ENCODE results near the gene CS.

Gene CS

GRCh38 chr12:56244494-56244893 is 55.6 kb downstream of the CS start:
- Mint-ChIP-seq H3K36me3 (ENCODE audit: low read depth) (peaks cover 63% of the 10 kb centered on the region), H3K27ac (no peak overlapping the region), H3K9me3 (no peaks in the 10 kb centered on the region), H3K4me3 (no peak overlapping the region), H3K27me3 (ENCODE audit: low read depth) (no peaks in the 10 kb centered on the region), H3K4me1 (no peaks in the 10 kb centered on the region)
- TF ChIP-seq CTCF (IDR thresholded peaks at IDR 0.05; ENCODE audit: unreplicated experiment in 3 of 3): no peak

- Mint-ChIP-seq H3K4me3 (no peak overlapping the region), H3K27me3 (ENCODE audit: low read depth) (no peaks in the 10 kb centered on the region), H3K4me1 (no peaks in the 10 kb centered on the region), H3K36me3 (ENCODE audit: low read depth) (peaks cover 58% of the 10 kb centered on the region), H3K27ac (no peak overlapping the region), H3K9me3 (no peaks in the 10 kb centered on the region)
- TF ChIP-seq CTCF (IDR thresholded peaks at IDR 0.05; ENCODE audit: unreplicated experiment in 3 of 3): no peak
These were observed 56.4 kb downstream of the CS start for GRCh38 chr12:56243731-56244181.

- no peak for TF ChIP-seq CTCF (IDR thresholded peaks at IDR 0.05; ENCODE audit: unreplicated experiment in 3 of 3)
- Mint-ChIP-seq H3K36me3 (ENCODE audit: low read depth) (peaks cover 55% of the 10 kb centered on the region), H3K27me3 (ENCODE audit: low read depth) (no peaks in the 10 kb centered on the region), H3K27ac (no peak overlapping the region), H3K9me3 (no peaks in the 10 kb centered on the region), H3K4me3 (no peak overlapping the region), H3K4me1 (no peaks in the 10 kb centered on the region)
These were observed 57.1 kb downstream of the CS start for GRCh38 chr12:56242986-56243385.

GRCh38 chr12:56241424-56242303 is 58.5 kb downstream of the CS start:
- Mint-ChIP-seq H3K4me1 (no peaks in the 10 kb centered on the region), H3K4me3 (no peak overlapping the region), H3K27me3 (ENCODE audit: low read depth) (no peaks in the 10 kb centered on the region), H3K9me3 (no peaks in the 10 kb centered on the region), H3K27ac (no peak overlapping the region), H3K36me3 (ENCODE audit: low read depth) (peaks cover 48% of the 10 kb centered on the region)
- TF ChIP-seq CTCF (IDR thresholded peaks at IDR 0.05; ENCODE audit: unreplicated experiment in 3 of 3): no peak

GRCh38 chr12:56237552-56237951 is 62.6 kb downstream of the CS start:
- no peak overlapping the region for H3K4me3 Mint-ChIP-seq
- H3K36me3 Mint-ChIP-seq (ENCODE audit: low read depth): peaks cover 28% of the 10 kb centered on the region
- TF ChIP-seq CTCF (IDR thresholded peaks at IDR 0.05; ENCODE audit: unreplicated experiment in 3 of 3): no peak
- no peaks in the 10 kb centered on the region for H3K9me3 Mint-ChIP-seq
- H3K27ac Mint-ChIP-seq: no peak overlapping the region
- no peaks in the 10 kb centered on the region for H3K4me1 Mint-ChIP-seq
- H3K27me3 Mint-ChIP-seq (ENCODE audit: low read depth): peaks cover 4% of the 10 kb centered on the region

GRCh38 chr12:56236985-56237384 is 63.1 kb downstream of the CS start:
- no peak overlapping the region for H3K27ac Mint-ChIP-seq
- H3K4me3 Mint-ChIP-seq: no peak overlapping the region
- peaks cover 4% of the 10 kb centered on the region for H3K27me3 Mint-ChIP-seq (ENCODE audit: low read depth)
- TF ChIP-seq CTCF (IDR thresholded peaks at IDR 0.05; ENCODE audit: unreplicated experiment in 3 of 3): no peak
- H3K36me3 Mint-ChIP-seq (ENCODE audit: low read depth): peaks cover 22% of the 10 kb centered on the region
- H3K9me3 Mint-ChIP-seq: no peaks in the 10 kb centered on the region
- H3K4me1 Mint-ChIP-seq: no peaks in the 10 kb centered on the region

Data from nephron (organoid).